HG03378 (cell line): ENCODE results near the gene GSG1L2.

ENCODE experiments used
- ATAC-seq: cut with Tn5 transposase; IDR thresholded peaks from one replicate; pipeline ENCODE4 v1.9.1; 2021; ENCODE audit warnings: mild to moderate bottlenecking, moderate library complexity; ENCODE audit not compliant: unreplicated experiment

GSG1L2 gene

DNA sequence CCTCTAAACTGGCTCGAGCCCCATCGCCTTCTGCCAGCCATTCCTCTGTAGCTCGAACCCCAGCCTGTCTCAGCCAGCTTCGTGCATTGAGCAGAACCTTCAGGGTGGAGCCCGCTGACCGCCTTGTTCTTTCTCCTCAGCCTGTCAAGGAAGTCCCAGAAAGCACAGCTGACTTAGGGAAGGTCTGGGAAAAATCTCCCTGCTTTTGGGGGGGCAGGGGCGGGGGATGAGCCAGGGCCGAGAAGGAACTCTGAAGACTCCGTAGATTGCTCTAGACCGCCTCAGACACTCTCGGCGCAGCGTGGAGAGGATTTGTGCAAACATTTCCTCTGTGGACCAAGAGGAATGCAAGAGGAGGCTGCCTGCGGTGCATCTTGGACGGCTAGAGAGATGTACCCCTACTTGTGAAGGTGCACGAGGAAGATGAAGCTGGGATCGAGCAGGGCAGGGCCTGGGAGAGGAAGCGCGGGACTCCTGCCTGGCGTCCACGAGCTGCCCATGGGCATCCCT lies 3.8 kb upstream of the GSG1L2 start, which contains the start of gene GLP2R:
Gene GLP2R (plus strand): TSS at position 284 of the 510 bp plus-strand sequence. CDS start 140 bp downstream, at position 424.
- no peak for ATAC-seq

DNA sequence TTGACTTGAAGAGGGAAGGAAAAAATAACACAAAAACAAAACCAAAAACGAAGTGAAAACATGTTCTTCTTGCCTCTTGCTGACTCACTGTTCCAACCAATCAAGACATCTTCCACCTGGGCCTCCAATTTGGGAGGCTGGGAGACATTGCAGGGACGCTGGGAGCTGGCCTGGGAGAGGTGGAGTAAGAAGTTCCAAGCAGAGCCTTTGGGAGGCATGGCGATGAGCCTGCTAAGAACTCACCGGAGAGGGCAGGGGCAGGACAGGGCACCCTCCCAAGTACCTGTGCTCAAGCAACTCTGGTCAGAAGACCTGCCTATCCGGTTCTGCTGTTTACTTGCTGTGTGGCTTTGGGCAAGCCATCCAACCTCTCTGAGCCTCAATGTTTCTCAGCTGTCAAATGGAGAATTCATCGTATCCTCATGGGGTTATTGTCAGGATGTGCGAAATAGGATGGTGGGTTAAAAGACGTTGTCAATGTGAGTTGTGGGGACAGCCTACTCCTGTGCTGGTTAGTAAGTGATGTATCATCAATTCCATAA lies 3.0 kb upstream of the GSG1L2 start:
- ATAC-seq: no peak

DNA sequence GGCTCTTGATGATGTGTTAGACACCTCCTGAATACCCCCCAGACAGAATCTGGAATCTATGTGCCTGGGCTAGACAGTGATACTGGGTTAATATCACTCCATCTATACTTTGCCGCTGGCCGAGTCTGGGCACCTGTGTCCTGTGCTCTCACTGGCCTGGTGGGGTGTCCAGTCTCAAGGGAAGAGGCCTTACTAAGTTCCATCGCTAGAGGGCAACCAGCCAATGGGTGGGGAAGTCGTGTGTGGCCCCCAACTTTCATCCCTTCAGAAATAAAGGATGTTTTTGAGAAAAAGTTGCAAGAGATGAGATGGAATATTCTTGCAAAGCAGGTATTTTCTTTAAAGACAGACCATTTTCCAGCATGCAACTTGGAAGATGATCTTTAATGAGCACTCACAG lies 2.2 kb upstream of the GSG1L2 start:
- ATAC-seq: no peak

DNA sequence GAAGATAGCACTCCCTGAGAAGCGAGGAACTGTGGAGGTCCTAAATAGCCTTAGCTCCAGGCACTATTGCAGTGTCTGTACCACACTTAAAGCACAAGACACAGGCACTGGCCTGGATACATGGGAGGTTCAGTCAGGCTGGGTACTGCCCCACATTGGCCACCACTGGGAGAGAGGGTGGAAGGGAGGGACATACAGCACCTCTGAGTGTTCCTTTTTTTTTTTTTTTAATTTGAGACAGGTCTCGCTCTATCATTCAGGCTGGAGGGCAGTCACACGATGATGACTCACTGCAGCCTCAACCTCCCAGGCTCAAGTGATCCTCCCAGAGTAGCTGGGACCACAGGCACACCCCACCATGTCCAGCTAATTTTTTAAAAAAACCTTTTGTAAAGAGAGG lies 1.4 kb downstream of the GSG1L2 start:
- no peak for ATAC-seq

GRCh38 chr17:9818760-9819159 lies 3.1 kb downstream of the GSG1L2 start:
- ATAC-seq: no peak

DNA sequence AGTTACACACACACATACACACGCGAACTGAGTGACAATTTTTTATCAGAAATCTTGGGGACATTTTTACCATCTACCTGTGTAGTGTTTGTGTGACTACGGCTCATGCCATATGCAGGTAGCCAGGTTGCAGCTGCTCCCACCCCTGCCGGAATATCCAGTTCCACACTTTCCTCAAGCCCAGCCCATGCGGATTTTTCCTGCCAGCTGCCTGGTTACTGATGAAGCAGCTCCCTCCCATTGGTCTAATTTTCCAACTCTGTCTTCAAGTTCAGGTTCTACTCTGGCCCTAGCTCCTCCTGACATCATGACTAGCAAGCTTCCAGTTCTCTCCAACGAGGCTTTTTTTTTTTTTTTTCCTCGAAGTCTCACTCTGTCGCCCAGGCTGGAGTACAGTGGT lies 4.8 kb downstream of the GSG1L2 start:
- no peak for ATAC-seq

DNA sequence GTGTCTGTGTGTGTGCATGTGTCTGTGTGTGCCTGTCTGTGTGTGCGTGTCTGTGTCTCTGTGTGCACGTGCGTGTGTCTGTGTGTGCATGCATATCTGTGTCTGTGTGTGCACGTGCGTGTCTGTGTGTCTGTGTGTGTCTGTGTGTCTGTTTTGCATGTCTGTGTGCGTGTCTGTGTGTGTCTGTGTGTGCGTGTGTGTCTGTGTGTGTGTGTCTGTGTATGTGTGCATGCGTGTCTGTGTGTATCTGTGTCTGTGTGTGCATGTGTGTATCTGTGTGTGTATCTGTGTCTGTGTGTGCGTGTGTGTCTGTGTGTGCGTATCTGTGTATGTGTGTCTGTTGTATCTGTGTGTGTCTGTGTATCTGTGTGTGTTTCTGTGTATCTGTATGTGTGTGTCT lies 5.4 kb downstream of the GSG1L2 start:
- no peak for ATAC-seq

- no peak for ATAC-seq
Measured at GRCh38 chr17:9814337-9814945, 7.4 kb downstream of the GSG1L2 start.

- no peak for ATAC-seq
Measured at GRCh38 chr17:9813166-9813565, 8.7 kb downstream of the GSG1L2 start.

- no peak for ATAC-seq
Measured at GRCh38 chr17:9811537-9811936, 10.3 kb downstream of the GSG1L2 start.

DNA sequence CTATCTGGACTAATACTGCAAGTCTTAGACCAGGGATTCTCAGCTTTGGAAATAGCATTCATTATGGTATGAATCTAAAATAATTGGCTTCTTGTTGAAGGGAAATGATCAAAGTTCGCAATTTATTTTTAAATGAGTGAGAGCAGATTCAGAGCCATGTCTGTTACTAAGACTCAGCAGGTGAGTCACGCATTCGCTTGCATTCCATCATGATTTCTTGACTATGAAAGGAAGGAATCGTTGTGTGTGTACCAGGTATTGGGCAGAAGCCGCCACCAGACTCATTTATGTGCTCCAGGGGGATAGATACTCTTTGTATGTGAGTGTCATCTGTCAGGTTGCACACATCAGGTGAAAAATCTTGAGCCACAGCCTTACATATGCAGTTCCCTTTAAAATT lies 10.8 kb downstream of the GSG1L2 start:
- ATAC-seq: no peak

GRCh38 chr17:9810100-9810949 lies 11.6 kb downstream of the GSG1L2 start:
- no peak for ATAC-seq

GRCh38 chr17:9809409-9809808 lies 12.5 kb downstream of the GSG1L2 start:
- no peak for ATAC-seq

DNA sequence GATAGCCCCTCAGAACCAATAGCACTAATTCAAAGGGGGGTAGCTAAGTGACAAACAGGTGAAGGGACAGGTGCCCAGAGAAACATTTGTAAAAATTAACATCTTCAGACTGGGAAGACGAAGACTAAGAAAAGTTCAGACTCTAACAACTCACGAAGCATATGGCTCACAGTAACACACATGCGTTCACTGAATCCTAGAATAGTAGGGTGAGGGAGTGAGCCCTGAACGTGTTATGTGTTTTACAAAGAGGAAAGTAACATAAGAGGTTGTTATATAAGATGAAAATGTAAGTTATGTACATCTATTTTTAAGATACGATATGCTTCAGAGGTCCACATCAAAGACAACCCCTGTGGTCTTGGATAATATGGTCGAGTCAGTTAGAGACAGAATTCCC lies 15.2 kb downstream of the GSG1L2 start:
- no peak for ATAC-seq

DNA sequence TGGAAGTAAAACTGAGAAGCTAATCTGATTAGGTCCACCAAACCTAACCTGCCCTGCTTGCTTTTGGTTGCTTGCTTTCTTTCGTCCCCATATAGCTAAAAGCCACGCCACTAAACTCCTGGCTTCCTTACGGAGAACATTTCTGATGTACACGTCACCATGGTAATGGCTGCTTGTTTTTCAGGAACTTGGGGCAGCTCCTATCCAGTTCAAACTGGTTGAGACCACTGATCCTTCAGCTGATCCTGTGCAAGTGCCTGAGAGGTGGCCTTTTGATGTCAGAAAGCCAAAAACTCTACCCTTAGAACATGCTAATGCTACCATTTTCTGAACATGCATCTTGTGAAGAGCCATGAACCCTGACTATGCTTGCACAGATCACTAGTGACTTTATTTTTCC lies 16.1 kb downstream of the GSG1L2 start:
- ATAC-seq: no peak

- no peak for ATAC-seq
Measured at GRCh38 chr17:9802697-9803096, 19.2 kb downstream of the GSG1L2 start.

DNA sequence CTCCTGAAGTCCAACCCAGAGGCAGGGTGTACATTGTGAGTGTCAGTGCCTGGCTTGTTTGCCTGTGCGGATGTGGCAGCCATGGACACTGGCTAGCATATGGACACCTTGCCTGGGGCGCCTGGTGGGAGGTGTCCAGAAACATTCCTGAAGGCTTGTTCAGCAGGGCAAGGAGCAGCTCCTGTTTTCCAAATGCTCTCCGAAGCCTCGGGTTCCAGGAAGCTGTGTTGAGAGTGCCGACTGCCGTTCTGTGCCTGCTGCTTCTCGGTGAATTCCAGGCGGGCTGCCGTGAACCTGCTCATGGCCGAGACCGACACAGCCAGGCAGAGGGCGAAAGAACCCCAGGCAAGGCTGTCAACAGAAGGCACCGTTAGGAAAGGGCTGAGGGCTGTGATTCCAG lies 19.6 kb downstream of the GSG1L2 start:
- ATAC-seq: no peak

GRCh38 chr17:9801505-9801904 lies 20.4 kb downstream of the GSG1L2 start:
- no peak for ATAC-seq

DNA sequence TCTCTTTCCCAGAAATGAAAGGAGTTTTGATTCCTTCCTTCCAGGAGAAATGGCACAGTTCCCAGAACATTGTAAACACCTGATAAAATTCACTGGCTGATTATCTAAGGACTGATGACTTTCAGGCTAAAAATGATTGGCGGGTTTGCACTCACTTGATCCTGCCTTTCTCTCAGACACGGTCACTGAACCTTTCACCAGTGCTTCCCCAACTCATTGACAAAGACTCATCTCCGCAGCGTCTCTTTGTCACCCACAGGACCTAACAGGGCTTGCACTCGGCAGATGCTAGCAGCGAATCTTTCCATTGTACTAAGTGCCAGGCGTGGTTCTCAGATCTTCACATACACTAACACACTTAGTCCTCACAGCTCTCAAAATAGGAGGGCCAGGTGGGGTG lies 23.2 kb downstream of the GSG1L2 start:
- no peak for ATAC-seq

GRCh38 chr17:9798008-9798407 lies 23.9 kb downstream of the GSG1L2 start:
- no peak for ATAC-seq

- ATAC-seq: no peak
Measured at GRCh38 chr17:9792181-9792840, 29.6 kb downstream of the GSG1L2 start.
